GM12878 (cell line): Measurements from ENCODE around the gene CSK. TPM values are rescaled to one million over a fixed set of nuclear protein-coding genes. Genes with fewer than 3 reads are reported as not detected.
A peak's percentile ranks its signal among the peaks of the same experiment; 100 is the strongest.

Experiments
- ATAC-seq: fragments of 200-7000 bp; cut with Tn5 transposase; 3 replicates; pipeline ENCODE4 v1.9.1; 2020; ENCODE audit warnings: mild to moderate bottlenecking, moderate library complexity
- BruUV-seq: library from RNA; stranded (reverse); fragments of 400-500 nt; replicated peaks from 2 replicates; lab custom pipeline; 2021; lab: Mats Ljungman, UMichigan
- CTCF ChIA-PET: fragments of 300-600 bp; sonication (Branson Sonifier 250); formaldehyde crosslinking; extraction: SDS; loops from one replicate; lab custom pipeline; 2021; ENCODE audit warnings: inconsistent platforms; lab: Yijun Ruan, JAX
- POLR2A ChIA-PET: fragments of 350-600 bp; formaldehyde crosslinking; extraction: SDS; loops from one replicate; lab custom pipeline; 2021; ENCODE audit warnings: inconsistent platforms; lab: Charles Lee
- RAD21 ChIA-PET: fragments of 300-600 bp; sonication (Branson Sonifier 250); formaldehyde crosslinking; loops from one replicate; lab custom pipeline; 2023; ENCODE audit warnings: antibody characterized with exemption; ENCODE audit not compliant: unreplicated experiment; lab: Charles Lee
- SMC1A ChIA-PET: fragments of 300-600 bp; sonication (Branson Sonifier 250); formaldehyde crosslinking; loops from one replicate; lab custom pipeline; 2023; ENCODE audit not compliant: unreplicated experiment, uncharacterized antibody; lab: Charles Lee
- DNase-seq: peaks from one replicate; pipeline ENCODE4 v3.0.0-alpha.2; 2011; ENCODE audit warnings: low read depth, low spot score
- FAIRE-seq: peaks from 3 replicates; lab custom pipeline; 2011; peaks lifted over from hg19 to GRCh38; lab: Jason Lieb, UNC
- H2AFZ ChIP-seq: 2 replicates; pipeline ENCODE4 v1.6.0; 2011; ENCODE audit warnings: low read depth, low read length, control low read depth; ENCODE audit not compliant: control insufficient read depth
- H3K27ac ChIP-seq: 2 replicates; pipeline ENCODE4 v1.5.1; 2011; ENCODE audit warnings: control low read depth; ENCODE audit not compliant: control insufficient read depth, insufficient read depth
- H3K27me3 ChIP-seq, 2 experiments: replicated peaks in 1 of 2; 2 replicates each; pipeline versions ENCODE4 v1.6.0 to v1.6.1; 2011; ENCODE audit warnings: low read length in 1 of 2; ENCODE audit not compliant: control insufficient read depth in 2 of 2, insufficient read depth in 2 of 2
- H3K36me3 ChIP-seq, 2 experiments: 2 replicates each; pipeline ENCODE4 v1.5.1; 2011; ENCODE audit warnings: low read length in 1 of 2; ENCODE audit not compliant: control insufficient read depth in 2 of 2, insufficient read depth in 2 of 2
- H3K4me1 ChIP-seq: 2 replicates; pipeline ENCODE4 v1.6.1; 2011; ENCODE audit warnings: mild to moderate bottlenecking, low read length, moderate library complexity, mixed read lengths; ENCODE audit not compliant: control insufficient read depth, insufficient read depth
- H3K4me2 ChIP-seq: 2 replicates; pipeline ENCODE4 v1.6.0; 2011; ENCODE audit warnings: control low read depth; ENCODE audit not compliant: control insufficient read depth, insufficient read depth
- H3K4me3 ChIP-seq: fragments of 200-600 bp; sonication (generic); 2 replicates; pipeline ENCODE4 v1.5.1; 2016
- H3K79me2 ChIP-seq: 2 replicates; pipeline ENCODE4 v1.6.0; 2011; ENCODE audit warnings: low read length; ENCODE audit not compliant: control insufficient read depth, insufficient read depth
- H3K9ac ChIP-seq: 2 replicates; pipeline ENCODE4 v1.8.0; 2011; ENCODE audit warnings: low read length, control low read depth, mixed read lengths; ENCODE audit not compliant: control insufficient read depth, insufficient read depth
- H3K9me3 ChIP-seq: replicated peaks from 3 replicates; pipeline ENCODE4 v1.5.1; 2011; ENCODE audit warnings: mild to moderate bottlenecking, low read length; ENCODE audit not compliant: control insufficient read depth, insufficient read depth
- H4K20me1 ChIP-seq: 2 replicates; pipeline ENCODE4 v1.6.0; 2011; ENCODE audit not compliant: control insufficient read depth, insufficient read depth
- BMI1 ChIP-seq: fragments of 450-650 bp; IDR thresholded peaks from 2 replicates; pipeline ENCODE4 v1.6.1; 2016; ENCODE audit warnings: mild to moderate bottlenecking, moderate library complexity, borderline replicate concordance
- CEBPZ ChIP-seq: fragments of 150-350 bp; IDR thresholded peaks from 2 replicates; pipeline ENCODE4 v1.6.1; 2016; ENCODE audit warnings: low read depth, low read length
- CTCF ChIP-seq, 3 experiments: IDR thresholded peaks in 2 of 3; conservative IDR thresholded peaks in 1 of 3; 2 replicates each; pipeline ENCODE4 v1.5.1; 2011; ENCODE audit warnings: low read depth in 3 of 3, low read length in 3 of 3, mild to moderate bottlenecking in 3 of 3, control low read depth in 2 of 3, moderate library complexity in 2 of 3, inconsistent platforms in 1 of 3, mixed read lengths in 1 of 3; ENCODE audit not compliant: control insufficient read depth in 2 of 3, insufficient read depth in 1 of 3; ENCODE audit errors: extremely low read depth in 1 of 3
- LARP7 ChIP-seq: fragments of 450-650 bp; IDR thresholded peaks from 2 replicates; pipeline ENCODE4 v1.6.1; 2017; ENCODE audit warnings: mild to moderate bottlenecking
- MLLT1 ChIP-seq: fragments of 450-650 bp; IDR thresholded peaks from 2 replicates; pipeline ENCODE4 v1.6.1; 2016; ENCODE audit warnings: mild to moderate bottlenecking
- NBN ChIP-seq: fragments of 450-650 bp; IDR thresholded peaks from 2 replicates; pipeline ENCODE4 v1.6.1; 2016
- PML ChIP-seq: IDR thresholded peaks from 2 replicates; pipeline ENCODE4 v1.6.1; 2012; ENCODE audit warnings: low read length, inconsistent platforms
- POLR2AphosphoS5 ChIP-seq: IDR thresholded peaks from 2 replicates; pipeline ENCODE4 v1.6.1; 2011; ENCODE audit warnings: mild to moderate bottlenecking, low read length, inconsistent platforms
- RAD51 ChIP-seq: fragments of 450-650 bp; IDR thresholded peaks from 2 replicates; pipeline ENCODE4 v1.6.1; 2016; ENCODE audit warnings: moderate library complexity, mild to moderate bottlenecking, inconsistent platforms
- RUNX3 ChIP-seq: IDR thresholded peaks from 2 replicates; pipeline ENCODE4 v1.6.1; 2012; ENCODE audit warnings: low read length, inconsistent platforms
- SMARCA5 ChIP-seq: fragments of 450-650 bp; IDR thresholded peaks from 2 replicates; pipeline ENCODE4 v1.6.1; 2017; ENCODE audit warnings: mild to moderate bottlenecking
- TBL1XR1 ChIP-seq: IDR thresholded peaks from 2 replicates; pipeline ENCODE4 v1.6.1; 2012; ENCODE audit warnings: low read depth, low read length, improper control_type of control experiment
- TCF7 ChIP-seq: IDR thresholded peaks from 2 replicates; pipeline ENCODE4 v1.6.1; 2014; ENCODE audit warnings: antibody characterized with exemption, borderline replicate concordance
- ZBED1 ChIP-seq: IDR thresholded peaks from 2 replicates; pipeline ENCODE4 v1.6.1; 2016; ENCODE audit warnings: borderline replicate concordance
- ZNF24 ChIP-seq: fragments of 450-650 bp; IDR thresholded peaks from 2 replicates; pipeline ENCODE4 v1.6.1; 2017; ENCODE audit warnings: antibody characterized with exemption, mild to moderate bottlenecking
- WGBS: methylation state at CpG from one replicate; pipeline ENCODE4 v1.1.6; 2016; ENCODE audit warnings: low lambda C conversion rate; ENCODE audit not compliant: insufficient replicate concordance, insufficient coverage; ENCODE audit errors: missing lambda C conversion rate; 5-methylcytosine and 5-hydroxymethylcytosine counted together
- in situ Hi-C: fragments of 300-500 bp; cut with MboI; formaldehyde crosslinking; loops from 9 replicates; pipeline ENCODE4 v1.14.3; 2018; ENCODE audit warnings: mixed read lengths
- intact Hi-C: fragments of 100-400 bp; cut with micrococcal nuclease; formaldehyde crosslinking; loops from one replicate; pipeline ENCODE4 v1.14.2; 2022; ENCODE audit not compliant: unreplicated experiment
- polyA plus RNA-seq, 11 experiments: library from polyadenylated mRNA; depleted of rRNA in 4 of 11; unstranded in 6 of 11; stranded (reverse) in 5 of 11; fragments of >200 nt; fragmentation: Nextera tagmentation in 4 of 11; fragmentation: Illumina TruSeq in 1 of 11; extraction: Ambion mirVana in 4 of 11; extraction: Trizol in 1 of 11; gene quantifications; 1 replicate in 1 of 11; 2 replicates in 10 of 11; pipeline versions ENCODE4 v1.2.1 to v1.2.3, GENCODE V29; 2011 to 2016; ENCODE audit warnings: inconsistent platforms in 2 of 11, missing spikeins in 2 of 11, low read depth in 1 of 11
- total RNA-seq, 4 experiments: library from RNA; depleted of rRNA in 3 of 4; stranded (reverse); fragments of >200 nt in 3 of 4; fragmentation: Illumina TruSeq in 1 of 4; extraction: Trizol in 1 of 4; gene quantifications; 2 replicates each; pipeline versions ENCODE4 v1.2.1 to v1.2.3, GENCODE V29; 2013 to 2021

The CSK gene
- total and polyA plus RNA-seq, 10 of the 15 experiments (the other 5 are each of a cell fraction or from before 2014, with no cell fraction given), result 3.4 to 327 (median 75.8) TPM

DNA sequence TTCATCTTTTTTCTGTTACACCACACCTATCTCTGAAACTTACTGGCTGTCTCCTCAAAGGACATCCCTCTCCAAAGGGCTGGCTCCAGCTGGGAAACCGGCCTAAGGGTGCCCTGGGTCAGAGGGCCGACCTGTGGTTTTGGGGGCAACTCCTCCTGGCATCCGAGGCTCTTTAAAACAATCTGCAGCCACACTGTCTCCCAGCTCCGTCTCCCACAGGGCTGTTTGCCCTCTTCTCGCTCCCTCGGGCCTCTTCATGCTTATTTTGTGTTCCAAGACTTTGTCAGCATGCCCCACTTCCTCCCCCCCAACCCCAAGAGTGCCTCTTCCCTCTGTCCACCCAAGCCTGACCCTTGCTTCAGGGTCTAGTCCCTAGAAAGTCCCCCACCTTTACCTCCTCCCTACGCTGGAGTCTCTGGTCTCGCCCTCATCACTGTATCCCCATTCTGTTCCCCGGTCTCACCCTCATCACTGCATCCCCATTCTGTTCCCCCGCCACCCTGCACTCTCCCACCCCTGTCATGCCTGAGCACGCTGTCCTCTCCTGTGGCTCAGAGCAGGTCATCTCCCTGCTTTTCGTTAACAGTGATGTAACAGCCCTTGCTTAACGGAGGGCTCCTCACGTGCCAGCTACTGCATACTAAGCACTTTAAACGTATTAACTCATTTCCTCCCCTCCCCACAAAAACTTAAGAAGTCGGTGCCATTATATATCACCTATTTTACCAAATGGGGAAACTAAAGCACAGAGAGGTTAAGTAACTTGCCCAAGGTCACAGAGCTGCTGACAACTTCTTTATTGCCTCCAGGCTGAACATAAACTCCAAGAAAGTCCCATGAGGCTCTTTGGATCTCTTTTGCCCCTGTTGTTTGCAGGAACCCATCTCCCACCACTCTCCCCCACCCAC, 1.1 kb upstream of the CSK start:
- ChIA-PET CTCF (interaction anchor here (0.8 to 25.9 kb wide), 13 partner anchors 5 to 398 kb away, joined by 3 to 1288 read pairs (median 5); partner anchors contain the start of gene CSK), POLR2A (interaction anchor here (0.5 to 17.5 kb wide), 9 partner anchors 8 to 396 kb away, joined by 3 to 602 read pairs (median 5); partner anchors contain the start of genes CLK3 and CSK), SMC1A (interaction anchor here (0.7 to 17.6 kb wide), 8 partner anchors 9 to 396 kb away, joined by 3 to 811 read pairs (median 8); partner anchors contain the start of gene FAM219B), RAD21 (interaction anchor here (0.6 to 25.2 kb wide), 8 partner anchors 1 to 396 kb away, joined by 3 to 1186 read pairs (median 6); partner anchors contain the start of genes CSK and SCAMP2)
- no peak for DNase-seq
- peak overlapping the region; percentile 89 for H3K4me3 ChIP-seq
- no peaks in the 10 kb centered on the region for H4K20me1 ChIP-seq
- peaks cover 58% of the 10 kb centered on the region for H3K79me2 ChIP-seq
- intact Hi-C loops, result loop anchor here (1.0 kb wide), 1 partner anchor 20 kb away; no protein-coding TSS in a partner anchor
- peaks cover 62% of the 10 kb centered on the region for H3K4me1 ChIP-seq
- no peak for FAIRE-seq
- no peaks in the 10 kb centered on the region; a peak in 1 of 4 replicates for H3K36me3 ChIP-seq
- no TSS peak for BruUV-seq
- ATAC-seq, result peak; percentile 16
- H3K9ac ChIP-seq, result peak overlapping the region; percentile 82
- peak overlapping the region; percentile 93 for H3K27ac ChIP-seq
- H3K4me2 ChIP-seq, result peak overlapping the region; percentile 99
- in situ Hi-C loops, result loop anchor here (5.0 kb wide), 1 partner anchor 383 kb away; no protein-coding TSS in a partner anchor
- H3K9me3 ChIP-seq, result no peaks in the 10 kb centered on the region
- no peak overlapping the region; the same call in 1 of the 2 replicates for H2AFZ ChIP-seq
- H3K27me3 ChIP-seq, result no peaks in the 10 kb centered on the region
- under 1% methylated on average over 16 of the region's 16 CpGs for WGBS
- TF ChIP-seq MLLT1 (peak; percentile 52; the same call in 1 of the 2 replicates), TBL1XR1 (0 out of 2 replicates have a peak, but pooled peaks have one; percentile 27), NBN (peak; percentile 57), LARP7 (no peak), RUNX3 (no peak), PML (no peak), ZBED1 (peak; percentile 44; the same call in 1 of the 2 replicates), CTCF (IDR thresholded peaks at IDR 0.05 in 2 of 3, conservative IDR thresholded peaks at IDR 0.05 in 1 of 3; ENCODE audit: control insufficient read depth in 2 of 3, extremely low read depth in 1 of 3, insufficient read depth in 1 of 3, low read depth in 3 of 3, low read length in 3 of 3) (no peak), TCF7 (no peak), ZNF24 (peak; percentile 28), POLR2AphosphoS5 (peak; percentile 42; the same call in 1 of the 2 replicates), BMI1 (no peak), RAD51 (peak; percentile 48; the same call in 1 of the 2 replicates), SMARCA5 (peak; percentile 98), CEBPZ (no peak)
